SK-N-MC (cell line): ENCODE results near the gene RIC8A.

ENCODE experiments used
- EZH2 ChIP-seq: fragments of 200-600 bp; sonication (generic); IDR thresholded peaks from one replicate; pipeline ENCODE4 v1.6.1; 2017; ENCODE audit warnings: antibody characterized with exemption
- POLR2AphosphoS5 ChIP-seq: IDR thresholded peaks from 2 replicates; pipeline ENCODE4 v1.6.1; 2012; ENCODE audit warnings: mild to moderate bottlenecking, low read depth, low read length, borderline replicate concordance

- TF ChIP-seq POLR2AphosphoS5 (no peak), EZH2 (no peak)
Observed at GRCh38 chr11:221539-221938, 14.0 kb downstream of the RIC8A start.
